GM12873 (cell line): ENCODE measurements around the gene CLTB.

Source experiments
- CTCF ChIP-seq: IDR thresholded peaks from 2 replicates; pipeline ENCODE4 v1.5.1; 2012; ENCODE audit warnings: low read depth, mild to moderate bottlenecking, moderate library complexity, low read length, control low read depth; ENCODE audit not compliant: insufficient read depth; ENCODE audit errors: missing control alignments

CLTB gene

GRCh38 chr5:176397736-176398420, 18.5 kb downstream of the CLTB start:
- TF ChIP-seq CTCF, result no peak

- TF ChIP-seq CTCF, result no peak
Measured at GRCh38 chr5:176396330-176396729, 20.0 kb downstream of the CLTB start.

GRCh38 chr5:176394881-176395675, 21.3 kb downstream of the CLTB start:
- no peak for TF ChIP-seq CTCF

- TF ChIP-seq CTCF, result no peak
Measured at GRCh38 chr5:176394096-176394495, 22.2 kb downstream of the CLTB start.

- TF ChIP-seq CTCF, result no peak
Measured at GRCh38 chr5:176392526-176392925, 23.8 kb downstream of the CLTB start.

GRCh38 chr5:176391999-176392398, 24.3 kb downstream of the CLTB start:
- no peak for TF ChIP-seq CTCF

- no peak for TF ChIP-seq CTCF
Measured at GRCh38 chr5:176391479-176391878, 24.9 kb downstream of the CLTB start.
